ENCODE results near the gene ASB12. TPM values are rescaled to one million over a fixed set of nuclear protein-coding genes. Genes with fewer than 3 reads are reported as not detected.
A peak's percentile ranks its signal among the peaks of the same experiment; 100 is the strongest.
"Not testable (repeated sequence)": the region's sequence is repeated elsewhere in the genome, so short reads cannot be mapped to it uniquely, and the experiment has no call there.

The ASB12 gene
- not detected for polyA plus RNA-seq

GRCh38 chrX:64230123-64230970 is at the start of gene ASB12:
TSS of gene ASB12 (minus strand) at chrX:64230607. CDS start at chrX:64225650, 4,957 bp downstream.
- Mint-ChIP-seq H3K27me3 (no peaks in the 10 kb centered on the region), H3K9me3 (peaks cover 0 to 3% (median 2%) of the 10 kb centered on the region in 3 donors), H3K36me3 (no peaks in the 10 kb centered on the region), H3K4me1 (peaks cover 0 to 2% (median 0%) of the 10 kb centered on the region in 3 donors), H3K27ac (no peak within 1 kb of the TSS), H3K4me3 (no peak within 1 kb of the TSS)

GRCh38 chrX:64265265-64265664 is 34.9 kb upstream of the ASB12 start:
- no peak overlapping the region for H3K4me3 Mint-ChIP-seq
- peaks cover 2% of the 10 kb centered on the region for H3K36me3 Mint-ChIP-seq
- no peaks in the 10 kb centered on the region for H3K4me1 Mint-ChIP-seq
- no peaks in the 10 kb centered on the region for H3K9me3 Mint-ChIP-seq
- no peak overlapping the region for H3K27ac Mint-ChIP-seq
- H3K27me3 Mint-ChIP-seq = no peaks in the 10 kb centered on the region

- Mint-ChIP-seq H3K4me1 (peaks cover 0 to 2% (median 0%) of the 10 kb centered on the region in 3 donors), H3K27me3 (no peaks in the 10 kb centered on the region), H3K4me3 (no peak overlapping the region), H3K27ac (no peak overlapping the region), H3K36me3 (no peaks in the 10 kb centered on the region), H3K9me3 (peaks cover 0 to 3% (median 2%) of the 10 kb centered on the region in 3 donors)
Measured at GRCh38 chrX:64229154-64229553, 1.3 kb downstream of the ASB12 start.

- no peak overlapping the region for H3K27ac Mint-ChIP-seq
- H3K9me3 Mint-ChIP-seq = peaks cover 0 to 2% (median 0%) of the 10 kb centered on the region in 3 donors
- H3K27me3 Mint-ChIP-seq = peaks cover 2% of the 10 kb centered on the region
- H3K4me1 Mint-ChIP-seq = peaks cover 0 to 3% (median 0%) of the 10 kb centered on the region in 3 donors
- H3K36me3 Mint-ChIP-seq = no peaks in the 10 kb centered on the region
- no peak overlapping the region for H3K4me3 Mint-ChIP-seq
Measured at GRCh38 chrX:64218023-64218422, 12.4 kb downstream of the ASB12 start.

- H3K9me3 Mint-ChIP-seq, H3K36me3 Mint-ChIP-seq, H3K27me3 Mint-ChIP-seq, H3K4me1 Mint-ChIP-seq, H3K4me3 Mint-ChIP-seq, H3K27ac Mint-ChIP-seq: not testable (repeated sequence)
Measured at GRCh38 chrX:64213989-64214388, 16.4 kb downstream of the ASB12 start.

GRCh38 chrX:64206556-64207162 is 23.7 kb downstream of the ASB12 start:
- peak overlapping the region; percentile 90 to 95 (median 94) for H3K4me3 Mint-ChIP-seq
- no peaks in the 10 kb centered on the region for H3K36me3 Mint-ChIP-seq
- H3K4me1 Mint-ChIP-seq = peaks cover 0 to 13% (median 0%) of the 10 kb centered on the region in 3 donors
- H3K27ac Mint-ChIP-seq = peak overlapping the region; percentile 91 to 96 (median 94)
- H3K9me3 Mint-ChIP-seq = no peaks in the 10 kb centered on the region
- no peaks in the 10 kb centered on the region for H3K27me3 Mint-ChIP-seq

DNA sequence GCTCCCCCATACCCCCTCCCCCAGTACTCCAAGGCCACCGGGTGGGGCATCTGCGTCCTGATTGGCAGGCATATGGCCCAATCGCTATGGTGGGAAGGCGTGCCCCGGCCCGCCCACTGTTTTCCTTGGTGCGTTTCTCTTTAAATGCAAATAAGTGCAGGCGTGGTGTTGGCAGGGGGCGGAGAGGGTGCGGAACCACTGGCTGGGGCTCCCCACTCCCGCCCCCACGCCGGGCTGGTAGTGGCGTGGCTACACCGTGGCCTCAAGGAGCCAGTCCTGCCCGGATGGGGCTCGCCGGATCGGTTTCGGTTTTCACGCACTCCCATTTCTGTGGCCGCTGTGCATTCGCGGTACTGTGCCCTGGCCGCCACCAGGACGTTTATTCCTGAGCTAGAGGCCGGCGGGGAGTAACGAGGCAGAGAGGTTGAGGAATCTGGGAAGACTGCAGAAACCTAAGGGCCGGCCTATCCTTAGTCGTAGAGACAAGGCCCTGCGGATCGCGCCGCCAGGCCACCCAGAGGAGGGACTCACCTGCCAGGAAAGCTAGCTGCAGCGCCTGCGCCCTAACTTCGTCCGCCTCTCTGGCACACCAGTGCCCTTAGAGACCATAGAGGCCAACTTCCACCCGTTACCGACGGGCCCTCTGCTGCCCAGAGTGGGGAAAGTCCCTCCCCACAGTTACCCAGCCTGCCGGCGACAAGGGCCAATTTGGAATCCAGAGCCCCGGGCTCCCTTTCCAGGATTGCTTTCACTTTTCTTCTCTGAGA is 24.5 kb downstream of the ASB12 start:
- peak overlapping the region; percentile 90 to 95 (median 94) for H3K4me3 Mint-ChIP-seq
- H3K9me3 Mint-ChIP-seq = no peaks in the 10 kb centered on the region
- H3K27ac Mint-ChIP-seq = peak overlapping the region; percentile 91 to 96 (median 94)
- H3K27me3 Mint-ChIP-seq = no peaks in the 10 kb centered on the region
- peaks cover 0 to 13% (median 0%) of the 10 kb centered on the region in 3 donors for H3K4me1 Mint-ChIP-seq
- no peaks in the 10 kb centered on the region for H3K36me3 Mint-ChIP-seq

DNA sequence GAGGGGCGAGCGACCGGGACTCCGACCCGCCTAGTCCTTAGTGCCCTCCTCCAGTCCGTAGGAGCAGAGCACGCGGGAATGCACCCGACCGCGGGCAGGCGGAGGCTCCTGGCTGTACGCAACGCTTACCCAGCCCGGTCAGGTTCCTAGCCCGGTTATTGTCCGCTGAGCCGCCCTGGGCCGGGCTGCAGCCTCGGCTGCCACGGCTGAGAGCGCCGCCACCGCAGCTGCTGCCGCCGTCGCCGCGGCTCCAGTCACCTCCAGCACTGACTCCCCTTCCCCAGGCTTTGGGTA is 25.0 kb downstream of the ASB12 start, which contains the start of gene AMER1:
AMER1 (minus strand) TSS at position 268 of the 294 bp plus-strand sequence. CDS start 12,422 bp downstream, outside the sequence.
- H3K4me1 Mint-ChIP-seq = peaks cover 0 to 13% (median 0%) of the 10 kb centered on the region in 3 donors
- peak within 1 kb of the TSS; percentile 90 to 95 (median 94) for H3K4me3 Mint-ChIP-seq
- no peaks in the 10 kb centered on the region for H3K36me3 Mint-ChIP-seq
- H3K27me3 Mint-ChIP-seq = no peaks in the 10 kb centered on the region
- no peaks in the 10 kb centered on the region for H3K9me3 Mint-ChIP-seq
- peak within 1 kb of the TSS; percentile 91 to 96 (median 94) for H3K27ac Mint-ChIP-seq

DNA sequence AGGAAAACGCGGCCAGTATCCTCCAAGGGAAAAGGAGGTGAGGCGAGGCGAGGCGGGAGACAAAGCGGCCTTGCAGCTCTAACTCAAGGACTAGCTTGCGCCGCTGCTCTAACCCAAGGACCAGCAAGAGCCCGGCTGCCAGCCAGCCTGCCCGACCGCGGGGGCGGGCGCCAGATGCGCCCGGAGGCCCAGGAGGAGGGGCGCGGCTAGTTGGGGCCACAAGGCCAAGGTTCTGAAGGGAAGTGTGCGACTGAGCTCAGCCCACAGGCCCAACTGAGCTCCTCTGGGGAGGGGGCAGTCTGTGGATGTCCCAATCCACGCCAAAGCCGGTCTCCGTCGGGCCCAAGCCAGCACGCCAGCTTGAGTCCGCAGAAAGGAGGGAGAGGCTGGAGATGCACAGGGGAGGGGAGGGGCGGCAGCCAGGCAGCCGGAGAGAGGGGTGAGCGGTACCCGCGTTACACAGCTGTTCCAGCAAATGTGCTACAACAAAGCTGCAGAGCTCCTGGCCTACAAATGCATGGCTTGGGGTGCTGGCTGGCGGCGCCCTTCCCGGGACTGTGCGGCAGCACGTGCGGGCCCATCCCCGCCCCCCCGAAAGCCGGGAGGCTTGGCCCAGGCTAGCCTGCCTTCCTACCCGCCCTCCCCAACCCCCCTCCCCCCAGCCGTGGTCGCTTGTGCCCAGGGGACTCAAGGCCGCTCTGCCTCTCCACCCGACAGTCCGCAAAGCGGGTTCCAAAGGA is 25.5 kb downstream of the ASB12 start:
- H3K27me3 Mint-ChIP-seq = no peaks in the 10 kb centered on the region
- no peaks in the 10 kb centered on the region for H3K9me3 Mint-ChIP-seq
- no peaks in the 10 kb centered on the region for H3K36me3 Mint-ChIP-seq
- H3K4me1 Mint-ChIP-seq = peaks cover 0 to 13% (median 0%) of the 10 kb centered on the region in 3 donors
- H3K27ac Mint-ChIP-seq = peak overlapping the region in 2 of 3 donors; percentile 12 to 46
- peak overlapping the region; percentile 90 to 95 (median 94) for H3K4me3 Mint-ChIP-seq

- Mint-ChIP-seq H3K4me3 (peak overlapping the region; percentile 85 to 91 (median 90)), H3K27me3 (no peaks in the 10 kb centered on the region), H3K27ac (peak overlapping the region in 2 of 3 donors; percentile 12 to 46)
Measured at GRCh38 chrX:64204252-64204651, 26.2 kb downstream of the ASB12 start.

GRCh38 chrX:64202808-64203325 is 27.5 kb downstream of the ASB12 start:
- Mint-ChIP-seq H3K4me1 (peaks cover 0 to 29% (median 0%) of the 10 kb centered on the region in 3 donors), H3K36me3 (peaks cover 3% of the 10 kb centered on the region), H3K27ac (no peak overlapping the region), H3K9me3 (no peaks in the 10 kb centered on the region), H3K4me3 (peak overlapping the region in 1 of 4 donors; percentile 76), H3K27me3 (no peaks in the 10 kb centered on the region)

More at GRCh38 chrX:64204252-64204651, 26.2 kb downstream of the ASB12 start:
- Mint-ChIP-seq H3K36me3 (no peaks in the 10 kb centered on the region), H3K4me1 (peaks cover 0 to 17% (median 0%) of the 10 kb centered on the region in 3 donors), H3K9me3 (no peaks in the 10 kb centered on the region)

GRCh38 chrX:64198036-64198435 is 32.4 kb downstream of the ASB12 start:
- Mint-ChIP-seq H3K4me3 (no peak overlapping the region), H3K36me3 (peaks cover 4% of the 10 kb centered on the region), H3K27ac (peak overlapping the region in 1 of 3 donors; percentile 2), H3K27me3 (no peaks in the 10 kb centered on the region), H3K4me1 (peaks cover 0 to 19% (median 0%) of the 10 kb centered on the region in 3 donors), H3K9me3 (no peaks in the 10 kb centered on the region)

DNA sequence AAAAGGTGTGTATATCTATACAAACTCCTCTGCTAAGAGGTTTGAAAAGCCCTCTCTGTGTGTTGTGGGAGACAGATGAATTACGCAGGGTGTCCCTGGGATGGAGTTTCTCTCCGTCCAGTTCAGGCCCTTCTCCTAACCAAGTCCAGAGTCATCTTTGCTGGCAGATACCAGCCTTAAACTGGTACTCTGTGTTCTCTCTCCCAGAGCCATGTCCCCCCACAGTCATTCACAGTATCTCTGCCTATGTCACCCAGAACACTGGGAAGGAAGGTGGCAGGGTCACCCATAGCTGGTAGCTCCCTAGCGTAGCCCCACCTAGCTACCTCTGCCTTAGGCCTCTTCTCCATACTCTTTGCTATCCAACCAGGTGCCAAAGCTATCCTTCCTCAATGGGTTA is 33.8 kb downstream of the ASB12 start:
- H3K4me1 Mint-ChIP-seq = peaks cover 0 to 17% (median 0%) of the 10 kb centered on the region in 3 donors
- H3K27ac Mint-ChIP-seq = no peak overlapping the region
- H3K36me3 Mint-ChIP-seq = peaks cover 8% of the 10 kb centered on the region
- no peaks in the 10 kb centered on the region for H3K27me3 Mint-ChIP-seq
- H3K4me3 Mint-ChIP-seq = no peak overlapping the region
- H3K9me3 Mint-ChIP-seq = no peaks in the 10 kb centered on the region

DNA sequence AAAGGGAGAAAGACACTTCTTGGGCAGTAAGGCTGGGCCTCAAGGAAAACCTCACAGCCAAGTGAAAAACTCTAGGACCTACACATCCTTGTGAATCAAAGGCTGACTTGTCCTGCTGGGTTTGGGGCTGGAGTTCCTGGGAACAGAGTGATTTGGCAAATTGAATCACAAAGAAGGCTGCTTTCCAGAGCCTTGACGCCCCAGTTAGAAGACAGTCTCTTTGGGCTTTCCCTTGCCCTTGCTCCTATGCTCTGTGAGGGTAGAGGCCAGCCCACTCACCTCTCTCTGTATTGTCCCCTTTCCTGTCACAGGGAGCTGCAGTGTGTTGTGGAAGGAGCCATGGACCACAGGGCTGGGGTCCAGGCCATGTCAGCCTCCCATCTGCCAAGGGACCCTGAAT is 34.5 kb downstream of the ASB12 start:
- no peaks in the 10 kb centered on the region for H3K9me3 Mint-ChIP-seq
- peaks cover 8% of the 10 kb centered on the region for H3K36me3 Mint-ChIP-seq
- H3K4me3 Mint-ChIP-seq = no peak overlapping the region
- no peak overlapping the region for H3K27ac Mint-ChIP-seq
- H3K4me1 Mint-ChIP-seq = peaks cover 0 to 17% (median 0%) of the 10 kb centered on the region in 3 donors
- H3K27me3 Mint-ChIP-seq = no peaks in the 10 kb centered on the region

Measured in IgD-negative memory B cell (primary cell).